Omental fat pad (tissue), 4 donors: ENCODE data around the gene CLDN8. TPM values are rescaled to one million over a fixed set of nuclear protein-coding genes. Genes with fewer than 3 reads are reported as not detected.

Source experiments
- ATAC-seq: fragments of 150-250 bp; one replicate; pipeline ENCODE4 v1.9.1; 2016; ENCODE audit warnings: mild to moderate bottlenecking, moderate library complexity; ENCODE audit not compliant: low FRiP score
- DNase-seq: peaks from one replicate; pipeline ENCODE4 v3.0.0-alpha.2; 2019; ENCODE audit warnings: low spot score
- CTCF ChIP-seq, 3 donors: fragments of 450-650 bp; IDR thresholded peaks; one replicate each; pipeline ENCODE4 v1.5.1; 2016 to 2017; ENCODE audit warnings: antibody characterized with exemption in 3 of 3, mild to moderate bottlenecking in 3 of 3, moderate library complexity in 2 of 3
- total RNA-seq, 4 donors: library from RNA; depleted of rRNA; stranded (reverse); fragments of >200 nt; gene quantifications; one replicate each; pipeline ENCODE4 v1.1.0, GENCODE V29; 2016

CLDN8 gene
- total RNA-seq, 4 donors from 2014 or later: not detected

DNA sequence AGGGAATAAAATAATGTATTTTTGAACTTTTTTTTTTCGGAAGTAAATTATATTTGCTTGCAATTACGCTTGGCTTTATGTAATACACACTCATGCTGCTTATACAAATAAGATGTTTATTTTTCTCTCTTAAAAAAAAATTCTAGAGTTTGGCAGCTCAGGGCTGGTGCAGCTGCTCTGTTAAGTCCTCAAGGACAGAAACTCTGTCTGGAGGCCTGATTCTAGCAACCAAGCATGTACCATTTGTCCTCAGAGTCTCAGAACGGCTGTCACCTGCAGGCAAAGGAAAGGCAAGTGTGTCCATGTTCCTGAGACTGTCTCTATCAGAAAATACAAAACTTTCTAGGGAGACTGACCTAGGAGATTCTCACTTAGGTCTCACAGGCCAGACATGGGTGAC is 26.1 kb downstream of the CLDN8 start:
- DNase-seq (no peak), ATAC-seq (no peak)
- TF ChIP-seq CTCF (IDR thresholded peaks at IDR 0.05): no peak

DNA sequence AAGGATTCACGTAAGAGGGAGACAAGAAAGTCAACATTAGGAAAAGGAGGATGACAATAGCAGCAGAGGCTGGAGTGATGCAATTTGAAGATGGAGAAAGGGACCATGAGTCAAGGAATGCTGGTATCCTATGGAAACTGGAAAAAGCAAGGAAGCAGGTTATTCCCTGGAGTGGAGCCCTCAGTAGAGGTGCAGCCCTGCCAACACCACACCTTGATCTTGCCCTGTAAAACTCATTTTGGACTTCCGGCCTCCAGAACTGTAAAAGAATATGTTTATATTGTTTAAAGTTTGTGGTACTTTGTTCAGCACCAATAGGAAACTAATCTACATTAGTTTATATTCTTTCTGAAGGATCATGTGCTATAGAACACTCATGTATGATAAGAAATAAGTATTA is 29.7 kb downstream of the CLDN8 start:
- ATAC-seq (no peak), DNase-seq (no peak)
- TF ChIP-seq CTCF (IDR thresholded peaks at IDR 0.05): no peak

DNA sequence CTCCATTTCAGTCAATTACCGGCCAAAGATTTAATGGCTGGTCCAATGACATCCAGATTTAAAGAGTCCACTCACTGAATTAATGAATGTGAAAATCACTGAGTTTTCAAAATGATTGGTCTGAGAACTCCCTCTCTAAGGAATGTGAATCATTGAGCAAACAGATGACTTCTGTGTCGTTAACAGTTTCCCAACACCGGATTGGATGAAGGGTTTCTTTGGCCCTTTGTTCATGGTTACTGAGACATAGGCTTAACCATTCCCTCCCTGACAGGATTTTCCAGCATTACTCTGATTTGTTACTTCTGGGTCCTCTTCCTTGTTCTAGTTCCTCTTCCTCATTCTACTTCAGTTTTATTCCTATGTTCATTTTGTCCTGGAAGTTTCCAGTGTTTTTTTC is 47.8 kb downstream of the CLDN8 start:
- ATAC-seq (no peak), DNase-seq (no peak)
- no peak for TF ChIP-seq CTCF (IDR thresholded peaks at IDR 0.05)

DNA sequence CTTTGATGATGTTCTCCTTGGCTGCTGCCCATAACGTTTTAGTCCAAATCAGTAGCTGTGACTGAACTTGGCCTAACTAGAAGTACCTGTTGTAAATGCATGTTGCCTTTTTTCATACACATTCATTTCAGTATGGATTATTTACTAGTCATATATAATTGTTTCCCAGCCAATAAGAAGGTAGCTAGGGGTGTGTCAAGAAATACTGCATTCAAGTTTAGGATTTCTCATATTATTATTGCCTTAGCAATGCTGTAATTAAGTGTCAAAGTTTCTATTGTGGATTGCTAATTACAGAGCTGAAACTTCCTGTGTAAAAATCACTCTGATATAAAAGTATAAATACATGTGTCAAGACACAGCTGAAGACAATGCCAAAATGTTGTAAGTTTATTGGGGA is 49.2 kb downstream of the CLDN8 start, which contains the start of gene CLDN17:
Gene CLDN17, minus strand, starts transcription at position 101 of the 400 bp plus-strand sequence. CDS start 188 bp downstream, outside the sequence.
- DNase-seq: no peak
- ATAC-seq: no peak
- no peak for TF ChIP-seq CTCF (IDR thresholded peaks at IDR 0.05)

DNA sequence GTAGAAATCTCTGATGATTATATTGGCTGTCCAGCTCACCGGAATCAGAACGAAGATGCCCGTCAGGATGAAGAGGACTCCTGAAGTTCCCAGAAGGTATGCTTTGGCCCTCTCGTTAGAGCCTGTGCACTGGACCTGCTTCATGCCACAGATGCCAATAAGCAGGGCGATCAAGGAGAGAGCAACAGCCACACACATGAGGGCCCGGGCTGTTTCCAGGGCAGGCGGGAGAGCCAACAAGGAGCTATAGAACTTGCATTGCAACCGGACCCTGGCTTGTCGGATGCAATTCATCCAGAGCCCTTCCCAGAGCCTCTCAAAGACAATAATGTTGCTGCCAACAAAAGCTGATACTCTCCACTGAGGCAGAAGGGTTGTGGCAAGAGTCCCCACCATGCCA is 49.7 kb downstream of the CLDN8 start:
- DNase-seq: no peak

GRCh38 chr21:30164796-30165195 is 51.1 kb downstream of the CLDN8 start:
- no peak for ATAC-seq
- no peak for DNase-seq
- TF ChIP-seq CTCF (IDR thresholded peaks at IDR 0.05): no peak

More for the DNA sequence above, 49.7 kb downstream of the CLDN8 start:
- no peak for TF ChIP-seq CTCF (IDR thresholded peaks at IDR 0.05)
- no peak for ATAC-seq

Other genes with a start within 250 kb of the CLDN8 start
- not detected for gene CLDN17, start 49.3 kb downstream of the CLDN8 start, total RNA-seq
- not detected for gene KRTAP24-1, start 66.9 kb upstream of the CLDN8 start, total RNA-seq
- gene KRTAP25-1, start 73.4 kb upstream of the CLDN8 start, total RNA-seq: not detected
- gene KRTAP26-1, start 104.2 kb upstream of the CLDN8 start, total RNA-seq: not detected
- not detected for gene KRTAP27-1, start 121.6 kb upstream of the CLDN8 start, total RNA-seq
- not detected for gene KRTAP23-1, start 132.5 kb upstream of the CLDN8 start, total RNA-seq
- not detected for gene KRTAP13-2, start 156.2 kb upstream of the CLDN8 start, total RNA-seq
- not detected for gene KRTAP13-1, start 179.9 kb upstream of the CLDN8 start, total RNA-seq
- not detected for gene KRTAP13-3, start 209.8 kb upstream of the CLDN8 start, total RNA-seq
- gene KRTAP13-4, start 214.1 kb upstream of the CLDN8 start, total RNA-seq: not detected
- gene KRTAP15-1, start 224.2 kb upstream of the CLDN8 start, total RNA-seq: not detected